ENCODE measurements around the gene FAM210A.

GRCh38 chr18:13616041-13616440, 110.3 kb downstream of the FAM210A start:
- TF ChIP-seq CTCF (IDR thresholded peaks at IDR 0.05; ENCODE audit: low read depth, low read length), result no peak
- no peak for TF ChIP-seq EZH2phosphoT487 (IDR thresholded peaks at IDR 0.05; ENCODE audit: low read depth)

Data from OCI-LY3 (cell line).